RCC 7860 (cell line): ENCODE results near the gene KXD1.
"Not testable (repeated sequence)": the region's sequence is repeated elsewhere in the genome, so short reads cannot be mapped to it uniquely, and the experiment has no call there.

Source experiments
- DNase-seq: peaks from one replicate; pipeline ENCODE4 v3.0.0-alpha.2; 2015; ENCODE audit warnings: low spot score
- FAIRE-seq: peaks from 2 replicates; lab custom pipeline; 2012; peaks lifted over from hg19 to GRCh38; lab: Jason Lieb, UNC

The KXD1 gene

GRCh38 chr19:18533058-18533457 is 24.6 kb upstream of the KXD1 start:
- FAIRE-seq, result no peak

GRCh38 chr19:18536475-18536874 is 21.2 kb upstream of the KXD1 start:
- DNase-seq, result no peak
- no peak for FAIRE-seq

More at GRCh38 chr19:18533058-18533457, 24.6 kb upstream of the KXD1 start:
- DNase-seq, result no peak

GRCh38 chr19:18537431-18537830 is 20.2 kb upstream of the KXD1 start:
- FAIRE-seq (no peak), DNase-seq (no peak)

- FAIRE-seq, result no peak
- no peak for DNase-seq
Measured at GRCh38 chr19:18538115-18538514, 19.6 kb upstream of the KXD1 start.

GRCh38 chr19:18539372-18539771 is 18.3 kb upstream of the KXD1 start:
- no peak for FAIRE-seq
- no peak for DNase-seq

- not testable (repeated sequence) for DNase-seq, FAIRE-seq
Measured at GRCh38 chr19:18540200-18540599, 17.5 kb upstream of the KXD1 start.

- FAIRE-seq, result no peak
- DNase-seq, result no peak
Measured at GRCh38 chr19:18541258-18541991, 16.2 kb upstream of the KXD1 start.

- FAIRE-seq (no peak), DNase-seq (no peak)
Measured at GRCh38 chr19:18541992-18542940, 15.4 kb upstream of the KXD1 start.

- peak; percentile 54 for DNase-seq
- FAIRE-seq, result no peak
Measured at GRCh38 chr19:18542941-18543813, 14.5 kb upstream of the KXD1 start, which contains the start of gene FKBP8. Gene FKBP8, minus strand, starts transcription at chr19:18543573. Its CDS starts 1,603 bp downstream, at chr19:18541970.

GRCh38 chr19:18543814-18544475 is 13.7 kb upstream of the KXD1 start:
- no peak for FAIRE-seq
- DNase-seq, result peak; percentile 51

GRCh38 chr19:18551631-18552030 is 6.0 kb upstream of the KXD1 start:
- DNase-seq, result no peak
- FAIRE-seq, result no peak

- FAIRE-seq (no peak), DNase-seq (no peak)
Measured at GRCh38 chr19:18558202-18558555, 509 bp downstream of the KXD1 start.

- DNase-seq, result no peak
- no peak for FAIRE-seq
Measured at GRCh38 chr19:18558604-18559003, 934 bp downstream of the KXD1 start.

- FAIRE-seq (no peak), DNase-seq (no peak)
Measured at GRCh38 chr19:18559685-18560084, 2.0 kb downstream of the KXD1 start.

- FAIRE-seq (no peak), DNase-seq (no peak)
Measured at GRCh38 chr19:18562086-18562485, 4.4 kb downstream of the KXD1 start.

- DNase-seq, result no peak
- FAIRE-seq, result no peak
Measured at GRCh38 chr19:18566953-18567352, 9.3 kb downstream of the KXD1 start.

GRCh38 chr19:18568367-18568766 is 10.7 kb downstream of the KXD1 start:
- FAIRE-seq (no peak), DNase-seq (no peak)

GRCh38 chr19:18571564-18572344 is 14.1 kb downstream of the KXD1 start, which contains the start of gene UBA52:
Gene UBA52, plus strand, starts transcription at chr19:18571857. Its CDS starts 1,444 bp downstream, at chr19:18573301.
- peak; percentile 67 for FAIRE-seq
- DNase-seq, result peak; percentile 84

GRCh38 chr19:18574691-18575291 is 17.1 kb downstream of the KXD1 start:
- no peak for DNase-seq
- FAIRE-seq, result no peak
